ENCODE data around the gene GSTM2.
"Not testable (repeated sequence)": the region's sequence is repeated elsewhere in the genome, so short reads cannot be mapped to it uniquely, and the experiment has no call there.

GSTM2 gene

DNA sequence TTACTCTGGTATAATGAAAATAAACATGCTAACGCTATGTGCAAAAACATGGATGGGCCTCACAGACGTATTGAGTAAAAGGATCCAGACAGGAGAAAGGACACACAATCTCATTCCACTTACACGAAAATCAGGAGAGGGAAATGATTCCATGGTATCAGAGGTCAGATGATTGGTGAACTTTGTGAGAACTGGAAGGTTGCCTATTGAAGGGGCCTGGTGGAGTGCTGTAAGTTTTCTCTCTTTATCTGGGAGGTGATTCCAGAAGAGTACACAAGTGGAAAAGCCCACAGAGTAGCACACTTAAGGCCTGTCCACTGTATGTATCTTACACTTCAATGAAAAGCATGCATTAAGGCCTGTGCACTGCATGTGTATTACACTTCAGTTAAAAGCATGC is 9.6 kb downstream of the GSTM2 start:
- no peak for DNase-seq (ENCODE audit: low read depth in 2 of 2)

DNA sequence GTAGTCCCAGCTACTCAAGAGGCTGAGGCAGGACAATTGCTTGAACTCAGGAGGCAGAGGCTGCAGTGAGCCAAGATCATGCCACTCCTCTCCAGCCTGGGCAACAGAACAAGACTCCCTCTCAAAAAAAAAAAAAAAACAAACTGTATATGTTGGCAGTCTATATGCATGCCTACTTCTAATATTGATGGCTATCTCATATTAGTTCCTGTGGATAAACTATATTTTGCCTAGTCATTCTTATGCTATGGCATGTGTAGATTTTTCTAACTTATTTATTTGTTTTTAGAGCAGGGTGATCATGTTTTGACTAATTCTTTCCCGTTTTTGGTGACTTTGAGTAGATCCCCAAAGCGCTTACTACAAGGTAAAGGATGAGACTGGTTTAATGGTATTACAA is 10.8 kb downstream of the GSTM2 start:
- DNase-seq (ENCODE audit: low read depth in 2 of 2), result not testable (repeated sequence)

DNA sequence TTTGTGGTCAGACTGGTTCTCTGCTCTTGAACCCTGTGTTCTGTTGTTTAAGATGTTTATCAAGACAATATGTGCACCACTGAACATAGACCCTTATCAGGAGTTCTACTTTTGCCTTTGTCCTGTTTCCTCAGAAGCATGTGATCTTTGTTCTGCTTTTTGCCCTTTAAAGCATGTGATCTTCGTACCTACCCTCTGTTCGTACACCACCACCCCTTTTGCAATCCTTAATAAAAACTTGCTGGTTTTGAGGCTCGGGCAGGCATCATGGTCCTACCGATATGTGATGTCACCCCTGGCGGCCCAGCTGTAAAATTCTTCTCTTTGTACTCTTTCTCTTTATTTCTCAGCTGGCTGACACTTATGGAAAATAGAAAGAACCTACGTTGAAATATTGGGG is 16.9 kb downstream of the GSTM2 start:
- not testable (repeated sequence) for DNase-seq (ENCODE audit: low read depth in 2 of 2)

DNA sequence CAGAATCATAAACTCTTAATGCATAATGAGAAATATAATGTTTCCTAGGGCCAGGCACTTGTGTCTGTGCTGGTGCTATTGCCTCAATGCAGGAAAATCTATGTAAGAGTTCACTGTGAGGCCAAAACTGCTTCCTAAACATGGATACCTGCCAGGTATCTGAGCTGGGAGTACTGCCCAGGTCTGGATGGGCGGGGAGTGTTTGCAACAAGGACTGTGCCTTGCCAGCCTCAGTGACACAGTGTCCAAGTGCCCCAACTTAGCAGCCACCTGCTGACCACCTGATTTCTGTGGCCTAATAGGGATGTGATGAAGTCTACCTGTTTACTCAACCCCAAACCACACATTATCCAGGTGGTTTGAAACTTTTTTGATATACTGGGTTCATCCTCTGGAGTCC is 17.5 kb downstream of the GSTM2 start:
- not testable (repeated sequence) for DNase-seq (ENCODE audit: low read depth in 2 of 2)

DNA sequence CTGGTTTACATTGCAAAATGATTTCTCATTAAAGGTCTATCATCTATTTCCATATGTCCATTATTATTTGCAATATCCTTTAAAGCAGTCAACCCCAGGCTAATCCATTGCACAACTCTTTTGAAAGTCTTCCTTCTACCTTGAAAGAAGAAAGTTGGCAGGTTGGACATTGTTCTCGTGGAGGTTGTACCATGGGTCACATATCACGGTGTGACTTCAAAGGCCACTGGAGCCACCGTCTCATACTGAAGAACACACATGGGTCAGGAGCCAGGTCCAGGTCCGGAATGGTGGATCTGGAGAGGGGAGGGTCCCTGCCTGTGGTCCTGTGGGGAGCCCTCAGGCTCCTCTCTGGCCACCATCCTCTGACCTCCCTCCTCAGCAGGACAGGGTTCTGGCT is 18.0 kb downstream of the GSTM2 start:
- not testable (repeated sequence) for DNase-seq (ENCODE audit: low read depth in 2 of 2)

DNA sequence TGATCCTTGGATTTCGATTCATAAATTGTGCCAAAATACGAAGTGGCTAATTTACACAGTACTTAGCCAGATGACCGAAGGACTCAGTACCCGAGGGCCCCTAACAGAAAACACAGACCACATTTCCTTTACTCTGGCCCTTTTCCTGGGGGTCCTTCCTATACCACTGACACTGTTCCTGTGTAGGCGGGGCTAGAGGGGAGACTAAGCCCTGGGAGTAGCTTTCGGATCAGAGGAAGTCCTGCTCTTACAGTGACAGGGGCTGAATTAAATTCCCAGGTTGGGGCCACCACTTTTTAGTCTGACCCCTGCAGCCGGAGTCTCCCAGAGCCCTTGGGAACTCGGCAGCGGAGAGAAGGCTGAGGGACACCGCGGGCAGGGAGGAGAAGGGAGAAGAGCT is 19.3 kb downstream of the GSTM2 start:
- DNase-seq (ENCODE audit: low read depth in 2 of 2), result not testable (repeated sequence)

DNA sequence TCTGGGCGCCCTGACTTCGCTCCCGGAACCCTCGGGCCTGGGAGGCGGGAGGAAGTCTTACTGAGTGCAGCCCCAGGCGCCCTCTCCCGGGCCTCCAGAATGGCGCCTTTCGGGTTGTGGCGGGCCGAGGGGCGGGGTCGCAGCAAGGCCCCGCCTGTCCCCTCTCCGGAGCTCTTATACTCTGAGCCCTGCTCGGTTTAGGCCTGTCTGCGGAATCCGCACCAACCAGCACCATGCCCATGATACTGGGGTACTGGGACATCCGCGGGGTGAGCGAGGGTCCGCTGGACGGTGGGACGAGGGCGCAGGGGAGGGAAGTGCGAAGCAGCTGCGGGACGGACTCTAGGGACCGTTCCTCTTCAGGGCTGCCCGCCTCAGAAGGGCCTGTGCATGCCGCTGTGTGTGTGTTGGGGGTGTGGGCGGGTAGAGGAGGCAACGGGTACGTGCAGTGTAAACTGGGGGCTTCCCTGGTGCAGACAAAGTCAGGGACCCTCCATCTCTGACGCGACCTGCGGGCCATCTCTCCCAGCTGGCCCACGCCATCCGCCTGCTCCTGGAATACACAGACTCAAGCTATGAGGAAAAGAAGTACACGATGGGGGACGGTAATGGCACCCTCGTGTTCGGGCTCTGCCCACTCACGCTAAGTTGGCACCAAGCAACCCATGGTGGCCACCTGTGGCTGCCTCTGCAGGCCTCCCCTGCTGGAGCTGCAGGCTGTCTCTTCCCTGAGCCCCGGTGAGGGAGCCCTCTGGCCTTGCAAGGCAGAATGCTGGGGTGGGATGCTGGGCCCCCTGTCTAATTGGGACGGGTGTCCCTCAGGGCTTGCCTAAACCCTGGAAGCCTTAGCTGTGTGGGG is 20.0 kb downstream of the GSTM2 start, which contains the start of gene GSTM1:
TSS of gene GSTM1 (plus strand) at position 177 of the 859 bp plus-strand sequence. CDS start at position 234, 57 bp downstream.
- DNase-seq (ENCODE audit: low read depth in 2 of 2), result peak; percentile 31 to 32

DNA sequence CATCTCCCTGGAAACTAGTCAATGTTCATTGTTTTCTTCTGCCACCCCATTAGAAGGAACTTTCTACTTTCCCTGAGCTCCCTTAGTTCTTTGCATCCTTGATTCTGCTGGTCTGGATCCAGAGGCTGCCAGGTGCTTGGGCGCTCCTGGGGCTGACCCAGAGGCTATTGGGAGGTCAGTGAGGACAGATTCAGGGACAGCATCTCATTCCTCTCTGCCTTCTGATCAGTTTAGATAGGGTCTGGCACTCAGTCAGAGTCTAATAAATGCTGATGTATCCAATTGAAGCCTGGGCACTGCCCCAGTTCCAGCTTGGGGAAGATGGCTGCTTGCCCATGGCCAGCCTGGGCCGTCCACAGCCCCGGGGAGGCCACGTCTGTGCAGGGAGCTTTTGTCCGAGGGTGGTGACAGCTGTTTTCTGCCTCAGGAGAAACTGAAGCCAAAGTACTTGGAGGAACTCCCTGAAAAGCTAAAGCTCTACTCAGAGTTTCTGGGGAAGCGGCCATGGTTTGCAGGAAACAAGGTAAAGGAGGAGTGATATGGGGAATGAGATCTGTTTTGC is 22.1 kb downstream of the GSTM2 start:
- no peak for DNase-seq (ENCODE audit: low read depth in 2 of 2)

DNA sequence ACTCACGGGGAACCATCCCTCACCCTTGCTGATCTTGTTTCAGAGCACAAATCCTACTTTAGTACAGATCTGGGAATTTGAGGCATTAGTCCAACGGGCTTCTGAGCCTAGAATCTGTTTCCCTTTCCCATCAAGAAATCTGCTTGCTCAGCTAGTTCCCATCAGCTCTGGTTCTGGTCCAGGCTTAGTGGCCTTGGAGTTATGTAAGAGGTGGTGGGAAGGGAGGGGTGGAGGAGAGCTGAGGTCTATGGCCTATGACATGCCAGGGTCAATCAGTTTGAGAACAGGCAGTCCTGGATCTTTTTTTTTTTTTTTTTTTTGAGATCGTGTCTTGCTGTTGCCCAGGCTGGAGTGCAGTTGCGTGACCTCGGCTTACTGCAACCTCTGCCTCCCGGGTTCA is 23.9 kb downstream of the GSTM2 start:
- no peak for DNase-seq (ENCODE audit: low read depth in 2 of 2)

DNA sequence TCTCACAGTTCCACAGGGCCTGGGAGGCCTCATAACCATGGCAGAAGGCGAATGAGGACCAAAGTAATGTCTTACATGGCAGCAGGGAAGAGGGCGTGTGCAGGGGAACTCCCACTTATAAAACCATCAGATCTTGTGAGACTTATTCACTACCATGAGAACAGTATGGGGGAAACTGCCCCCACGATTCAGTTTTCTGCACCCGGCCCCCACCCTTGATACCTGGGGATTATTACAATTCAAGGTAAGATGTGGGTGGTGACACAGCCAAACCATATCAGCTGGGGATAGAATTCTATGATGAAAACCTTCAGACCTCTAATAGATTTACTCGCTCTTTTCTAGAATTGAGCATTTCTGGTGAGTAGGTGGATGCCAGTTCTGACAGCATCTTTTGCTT is 26.5 kb downstream of the GSTM2 start:
- DNase-seq (ENCODE audit: low read depth in 2 of 2), result not testable (repeated sequence)

DNA sequence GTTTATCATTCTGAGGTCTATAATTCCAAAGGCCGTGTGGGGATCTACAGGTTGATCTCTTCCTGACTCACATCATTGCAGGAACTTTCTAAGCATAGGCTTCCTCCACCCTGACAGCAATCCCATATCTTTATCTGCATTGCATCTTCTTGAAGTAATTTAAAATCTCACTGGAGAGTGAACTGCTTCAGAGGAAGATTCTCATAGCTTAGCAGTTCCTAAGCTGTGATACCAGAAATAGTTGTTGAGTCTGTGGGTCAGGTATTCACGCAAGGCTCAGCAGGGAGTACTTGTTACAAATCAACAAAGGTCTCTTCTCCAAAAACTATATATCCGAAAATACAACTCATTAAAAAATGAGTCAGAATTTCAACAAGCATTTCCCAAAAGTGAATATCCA is 27.3 kb downstream of the GSTM2 start:
- not testable (repeated sequence) for DNase-seq (ENCODE audit: low read depth in 2 of 2)

DNA sequence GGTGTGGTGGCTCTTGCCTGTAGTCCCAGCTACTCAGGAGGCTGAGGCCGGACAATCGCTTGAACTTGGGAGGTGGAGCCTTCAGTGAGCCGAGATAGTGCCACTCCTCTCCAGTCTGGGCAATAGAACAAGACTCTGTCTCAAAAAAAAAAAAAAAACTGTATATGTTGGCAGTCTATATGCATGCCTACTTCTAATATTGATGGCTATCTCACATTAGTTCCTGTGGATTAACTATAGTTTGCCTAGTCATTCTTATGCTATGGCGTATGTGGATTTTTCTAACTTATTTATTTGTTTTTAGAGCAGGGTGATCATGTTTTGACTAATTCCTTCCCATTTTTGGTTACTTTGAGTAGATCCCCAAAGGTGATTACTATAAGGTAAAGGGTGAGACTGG is 29.2 kb downstream of the GSTM2 start:
- no peak for DNase-seq (ENCODE audit: low read depth in 2 of 2)

DNA sequence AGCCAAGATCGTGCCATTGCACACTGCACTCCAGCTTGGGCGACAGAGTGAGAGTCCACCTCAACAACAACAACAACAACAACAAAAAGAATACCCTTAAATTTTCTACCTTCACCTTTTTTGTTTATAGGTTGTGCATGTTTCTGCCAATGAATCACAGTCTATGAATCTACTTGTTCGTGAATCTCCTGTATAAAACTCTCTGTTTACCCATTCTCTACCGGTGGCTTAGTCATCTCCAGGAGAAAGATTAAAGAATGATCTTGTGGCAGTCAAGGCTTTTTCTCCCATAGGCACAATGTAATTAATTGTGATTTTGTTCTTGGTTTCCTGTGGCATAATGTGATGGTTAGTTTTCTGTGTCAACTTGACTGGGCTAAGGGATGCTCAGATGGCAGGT is 30.0 kb downstream of the GSTM2 start:
- DNase-seq (ENCODE audit: low read depth in 2 of 2), result not testable (repeated sequence)

DNA sequence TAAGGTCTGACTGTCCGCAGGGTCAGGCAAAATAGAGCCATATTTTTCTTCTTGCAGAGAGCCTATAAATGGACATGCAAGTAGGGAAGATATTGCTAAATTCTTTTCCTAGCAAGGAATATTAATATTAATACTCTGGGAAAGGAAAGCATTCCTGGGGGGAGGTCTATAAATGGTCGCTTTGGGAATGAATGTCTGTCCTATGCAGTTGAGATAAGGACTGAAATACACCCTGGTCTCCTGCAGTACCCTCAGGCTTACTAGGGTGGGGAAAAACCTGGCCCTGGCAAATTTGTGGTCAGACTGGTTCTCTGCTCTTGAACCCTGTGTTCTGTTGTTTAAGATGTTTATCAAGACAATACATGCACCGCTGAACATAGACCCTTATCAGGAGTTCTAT is 35.1 kb downstream of the GSTM2 start:
- not testable (repeated sequence) for DNase-seq (ENCODE audit: low read depth in 2 of 2)

DNA sequence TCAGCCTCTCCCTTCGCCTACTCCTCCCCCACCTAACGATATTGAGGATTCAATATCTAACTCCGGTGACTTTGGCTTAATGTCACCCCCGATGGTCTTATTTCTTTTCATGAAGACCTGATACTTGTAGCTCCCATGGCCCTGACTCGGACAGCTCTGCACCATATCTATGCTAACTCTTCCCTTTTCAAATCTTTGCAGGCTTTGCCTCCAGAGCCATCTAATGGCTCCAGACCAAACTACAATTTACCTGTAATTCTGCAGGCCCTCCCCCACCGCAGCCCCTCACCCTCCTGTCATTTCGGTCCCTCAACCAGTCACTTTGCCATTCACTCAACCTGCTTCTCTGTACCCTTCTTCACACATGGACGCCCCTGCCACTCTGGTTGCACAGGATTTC is 36.3 kb downstream of the GSTM2 start:
- DNase-seq (ENCODE audit: low read depth in 2 of 2), result no peak

DNA sequence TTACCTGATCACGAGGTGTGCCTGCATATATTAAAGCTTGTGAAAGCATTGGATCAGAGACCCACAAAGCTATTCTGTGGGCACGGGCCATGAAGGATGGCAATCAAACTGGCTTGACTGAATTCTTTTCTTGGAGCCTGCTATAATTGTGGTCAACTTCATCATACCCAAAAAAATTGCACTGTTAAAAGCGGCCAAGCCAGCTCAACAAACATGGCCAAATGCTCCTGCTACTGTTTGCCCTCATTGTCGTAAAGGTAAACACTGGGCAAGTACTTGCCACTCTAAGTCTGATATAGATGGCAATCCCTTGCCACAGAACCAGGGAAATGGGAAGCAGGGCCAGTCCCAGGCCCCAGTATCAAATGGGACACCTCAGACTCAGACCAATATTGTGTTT is 37.6 kb downstream of the GSTM2 start:
- no peak for DNase-seq (ENCODE audit: low read depth in 2 of 2)

DNA sequence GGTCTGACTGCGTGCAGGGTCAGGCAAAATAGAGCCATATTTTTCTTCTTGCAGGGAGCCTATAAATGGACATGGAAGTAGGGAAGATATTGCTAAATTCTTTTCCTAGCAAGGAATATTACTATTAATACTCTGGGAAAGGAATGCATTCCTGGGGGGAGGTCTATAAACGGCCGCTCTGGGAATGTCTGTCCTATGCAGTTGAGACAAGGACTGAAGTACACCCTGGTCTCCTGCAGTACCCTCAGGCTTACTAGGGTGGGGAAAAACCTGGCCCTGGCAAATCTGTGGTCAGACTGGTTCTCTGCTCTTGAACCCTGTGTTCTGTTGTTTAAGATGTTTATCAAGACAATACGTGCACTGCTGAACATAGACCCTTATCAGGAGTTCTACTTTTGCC is 41.1 kb downstream of the GSTM2 start:
- not testable (repeated sequence) for DNase-seq (ENCODE audit: low read depth in 2 of 2)

DNA sequence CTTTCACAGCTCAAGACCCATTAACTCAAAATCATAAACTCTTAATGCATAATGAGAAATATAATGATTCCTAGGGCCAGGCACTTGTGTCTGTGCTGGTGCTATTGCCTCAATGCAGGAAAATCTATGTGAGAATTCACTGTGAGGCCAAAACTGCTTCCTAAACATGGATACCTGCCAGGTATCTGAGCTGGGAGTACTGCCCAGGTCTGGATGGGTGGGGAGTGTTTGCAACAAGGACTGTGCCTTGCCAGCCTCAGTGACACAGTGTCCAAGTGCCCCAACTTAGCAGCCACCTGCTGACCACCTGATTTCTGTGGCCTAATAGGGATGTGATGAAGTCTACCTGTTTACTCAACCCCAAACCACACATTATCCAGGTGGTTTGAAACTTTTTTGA is 42.0 kb downstream of the GSTM2 start:
- not testable (repeated sequence) for DNase-seq (ENCODE audit: low read depth in 2 of 2)

DNA sequence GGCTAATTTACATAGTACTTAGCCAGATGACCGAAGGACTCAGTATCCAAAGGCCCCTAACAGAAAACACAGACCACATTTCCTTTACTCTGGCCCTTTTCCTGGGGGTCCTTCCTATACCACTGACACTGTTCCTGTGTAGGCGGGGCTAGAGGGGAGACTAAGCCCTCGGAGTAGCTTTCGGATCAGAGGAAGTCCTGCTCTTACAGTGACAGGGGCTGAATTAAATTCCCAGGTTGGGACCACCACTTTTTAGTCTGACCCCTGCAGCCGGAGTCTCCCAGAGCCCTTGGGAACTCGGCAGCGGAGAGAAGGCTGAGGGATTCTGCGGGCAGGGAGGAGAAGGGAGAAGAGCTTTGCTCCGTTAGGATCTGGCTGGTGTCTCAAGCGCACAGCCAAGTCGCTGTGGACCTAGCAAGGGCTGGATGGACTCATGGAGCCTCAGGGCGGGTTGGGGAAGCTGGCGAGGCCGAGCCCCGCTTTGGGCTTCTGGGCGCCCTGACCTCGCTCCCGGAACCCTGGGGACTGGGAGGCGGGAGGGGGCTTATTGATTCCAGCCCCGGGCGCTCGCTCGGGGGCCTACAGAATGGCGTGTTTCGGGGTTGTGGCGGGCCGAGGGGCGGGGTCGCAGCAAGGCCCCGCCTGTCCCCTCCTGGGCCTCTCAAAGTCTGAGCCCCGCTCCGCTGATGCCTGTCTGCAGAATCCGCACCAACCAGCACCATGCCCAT is 43.9 kb downstream of the GSTM2 start, which contains the start of gene GSTM5:
TSS of gene GSTM5 (plus strand) at position 659 of the 728 bp plus-strand sequence. CDS start at position 721, 62 bp downstream.
- DNase-seq (ENCODE audit: low read depth in 2 of 2), result not testable (repeated sequence)

DNA sequence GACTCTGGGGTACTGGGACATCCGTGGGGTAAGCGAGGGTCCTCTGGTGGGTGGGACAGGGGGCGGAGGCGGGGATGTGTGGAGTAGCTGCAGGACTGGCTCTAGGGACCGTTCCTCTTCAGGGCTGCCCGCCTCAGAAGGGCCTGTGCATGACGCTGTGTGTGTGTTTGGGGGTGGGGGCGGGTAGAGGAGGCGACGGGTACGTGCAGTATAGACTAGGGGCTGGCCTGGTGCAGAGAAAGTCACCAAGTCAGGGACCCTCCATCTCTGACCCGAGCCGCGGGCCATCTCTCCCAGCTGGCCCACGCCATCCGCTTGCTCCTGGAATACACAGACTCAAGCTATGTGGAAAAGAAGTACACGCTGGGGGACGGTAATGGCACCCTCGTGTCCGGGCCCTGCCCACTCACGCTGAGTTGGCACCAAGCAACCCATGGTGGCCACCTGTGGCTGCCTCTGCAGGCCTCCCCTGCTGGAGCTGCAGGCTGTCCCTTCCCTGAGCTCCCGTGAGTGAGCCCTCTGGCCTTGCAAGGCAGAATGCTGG is 44.5 kb downstream of the GSTM2 start:
- DNase-seq (ENCODE audit: low read depth in 2 of 2), result no peak

DNA sequence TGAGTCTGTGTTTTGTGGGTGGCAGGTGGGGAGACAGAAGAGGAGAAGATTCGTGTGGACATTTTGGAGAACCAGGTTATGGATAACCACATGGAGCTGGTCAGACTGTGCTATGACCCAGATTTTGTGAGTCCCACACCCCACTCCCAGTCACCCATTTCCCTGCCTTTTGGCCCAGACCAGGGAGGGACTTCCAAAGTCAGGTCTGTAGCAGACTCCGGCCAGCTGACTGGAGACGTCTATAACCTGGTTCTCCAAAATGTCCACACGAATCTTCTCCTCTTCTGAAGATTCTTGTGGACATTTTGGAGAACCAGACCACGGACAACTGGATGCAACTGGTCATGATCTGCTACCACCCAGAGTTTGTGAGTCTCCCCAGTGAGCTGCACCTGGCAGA is 45.8 kb downstream of the GSTM2 start:
- DNase-seq (ENCODE audit: low read depth in 2 of 2), result no peak
